Neural cell (in vitro differentiated cells): ENCODE measurements around the gene CDK8. TPM values are rescaled to one million over a fixed set of nuclear protein-coding genes. Genes with fewer than 3 reads are reported as not detected.

ENCODE experiments used
- H2AFZ ChIP-seq: fragments of 200-600, 300-800 bp; sonication (generic), shearing (Covaris generic); 2 replicates; pipeline ENCODE4 v1.6.0; 2014; ENCODE audit warnings: low read depth, mild to moderate bottlenecking, antibody characterized with exemption, low read length, moderate library complexity
- H3F3A ChIP-seq: fragments of 200-600 bp; shearing (Covaris generic); 2 replicates; pipeline ENCODE4 v1.6.1; 2016; ENCODE audit warnings: mild to moderate bottlenecking, moderate library complexity, mixed read lengths, antibody characterized with exemption, low read length; ENCODE audit not compliant: insufficient read depth, poor library complexity, severe bottlenecking
- H3K27ac ChIP-seq: fragments of 200-600, 300-800 bp; sonication (generic), shearing (Covaris generic); 2 replicates; pipeline ENCODE4 v1.5.1; 2014; ENCODE audit warnings: mild to moderate bottlenecking, low read length, moderate library complexity
- H3K27me3 ChIP-seq: fragments of 300-800, 200-600 bp; sonication (generic), shearing (Covaris generic); 2 replicates; pipeline ENCODE4 v1.6.0; 2014; ENCODE audit warnings: mild to moderate bottlenecking, low read depth, low read length, moderate library complexity; ENCODE audit not compliant: insufficient read depth
- H3K36me3 ChIP-seq: fragments of 300-800, 200-600 bp; sonication (generic), shearing (Covaris generic); 2 replicates; pipeline ENCODE4 v1.5.1; 2014; ENCODE audit warnings: mild to moderate bottlenecking, antibody characterized with exemption, low read length, moderate library complexity; ENCODE audit not compliant: insufficient read depth
- H3K4me2 ChIP-seq: fragments of 300-800, 200-600 bp; sonication (generic), shearing (Covaris generic); 2 replicates; pipeline ENCODE4 v1.6.0; 2014; ENCODE audit warnings: mild to moderate bottlenecking, low read length
- H3K4me3 ChIP-seq: fragments of 300-800, 200-600 bp; sonication (generic), shearing (Covaris generic); 2 replicates; pipeline ENCODE4 v1.5.1; 2014; ENCODE audit warnings: mild to moderate bottlenecking, low read length, moderate library complexity
- H3K79me2 ChIP-seq: fragments of 200-600 bp; shearing (Covaris generic); replicated peaks from 2 replicates; pipeline ENCODE4 v1.6.0; 2014; ENCODE audit warnings: mild to moderate bottlenecking, low read length, moderate library complexity; ENCODE audit not compliant: insufficient read depth
- H3K9ac ChIP-seq: fragments of 300-800, 200-600 bp; sonication (generic), shearing (Covaris generic); 2 replicates; pipeline ENCODE4 v1.6.1; 2016; ENCODE audit warnings: mild to moderate bottlenecking, low read length, mixed read lengths
- H3K9me2 ChIP-seq: fragments of 200-600 bp; shearing (Covaris generic); 2 replicates; pipeline ENCODE4 v1.6.1; 2016; ENCODE audit warnings: mild to moderate bottlenecking, low read length, mixed read lengths; ENCODE audit not compliant: insufficient read depth
- H3K9me3 ChIP-seq: fragments of 200-600, 300-800 bp; sonication (generic), shearing (Covaris generic); 2 replicates; pipeline ENCODE4 v1.6.1; 2016; ENCODE audit warnings: mild to moderate bottlenecking, mixed run types, low read length, moderate library complexity, mixed read lengths
- H4K20me1 ChIP-seq: fragments of 200-600 bp; shearing (Covaris generic); 2 replicates; pipeline ENCODE4 v1.6.1; 2016; ENCODE audit warnings: mild to moderate bottlenecking, mixed run types; ENCODE audit not compliant: insufficient read depth
- EP300 ChIP-seq: fragments of 450-650 bp; conservative IDR thresholded peaks from 2 replicates; pipeline ENCODE4 v1.6.1; 2014; ENCODE audit warnings: antibody characterized with exemption, mild to moderate bottlenecking, moderate library complexity; ENCODE audit not compliant: poor library complexity, severe bottlenecking
- EZH2 ChIP-seq: fragments of 200-600, 300-800 bp; shearing (Covaris generic), sonication (generic); IDR thresholded peaks from 2 replicates; pipeline ENCODE4 v1.6.1; 2014; ENCODE audit warnings: antibody characterized with exemption, low read length, borderline replicate concordance, mild to moderate bottlenecking; ENCODE audit not compliant: insufficient read depth, poor library complexity, severe bottlenecking
- MXI1 ChIP-seq: fragments of 450-650 bp; conservative IDR thresholded peaks from 2 replicates; pipeline ENCODE4 v1.6.1; 2014; ENCODE audit warnings: antibody characterized with exemption, mild to moderate bottlenecking; ENCODE audit not compliant: poor library complexity, severe bottlenecking
- POLR2AphosphoS5 ChIP-seq: IDR thresholded peaks from 2 replicates; pipeline ENCODE4 v1.6.1; 2012
- RAD21 ChIP-seq: fragments of 450-650 bp; conservative IDR thresholded peaks from 2 replicates; pipeline ENCODE4 v1.6.1; 2014; ENCODE audit warnings: antibody characterized with exemption, mild to moderate bottlenecking, moderate library complexity
- SMC3 ChIP-seq: fragments of 450-650 bp; conservative IDR thresholded peaks from 2 replicates; pipeline ENCODE4 v1.6.1; 2014; ENCODE audit warnings: antibody characterized with exemption, mild to moderate bottlenecking, moderate library complexity; ENCODE audit not compliant: poor library complexity
- TAF1 ChIP-seq: IDR thresholded peaks from 2 replicates; pipeline ENCODE4 v1.6.1; 2012; ENCODE audit warnings: low read depth
- polyA plus RNA-seq: library from polyadenylated mRNA; depleted of rRNA; stranded (reverse); fragments of >200 nt; gene quantifications from 2 replicates; pipeline ENCODE4 v1.2.3, GENCODE V29; 2014
- TF ChIP-seq, protein P1 (sequence below): fragments of 450-650 bp; IDR thresholded peaks from 2 replicates; pipeline ENCODE4 v1.5.1; 2014; ENCODE audit warnings: antibody characterized with exemption, mild to moderate bottlenecking, moderate library complexity; ENCODE audit not compliant: poor library complexity, severe bottlenecking
- TF ChIP-seq, protein P2 (sequence below): IDR thresholded peaks from 2 replicates; pipeline ENCODE4 v1.6.1; 2012; ENCODE audit warnings: borderline replicate concordance

CDK8 gene
- polyA plus RNA-seq, 1 donor from 2014 or later, result 58.9 TPM

DNA sequence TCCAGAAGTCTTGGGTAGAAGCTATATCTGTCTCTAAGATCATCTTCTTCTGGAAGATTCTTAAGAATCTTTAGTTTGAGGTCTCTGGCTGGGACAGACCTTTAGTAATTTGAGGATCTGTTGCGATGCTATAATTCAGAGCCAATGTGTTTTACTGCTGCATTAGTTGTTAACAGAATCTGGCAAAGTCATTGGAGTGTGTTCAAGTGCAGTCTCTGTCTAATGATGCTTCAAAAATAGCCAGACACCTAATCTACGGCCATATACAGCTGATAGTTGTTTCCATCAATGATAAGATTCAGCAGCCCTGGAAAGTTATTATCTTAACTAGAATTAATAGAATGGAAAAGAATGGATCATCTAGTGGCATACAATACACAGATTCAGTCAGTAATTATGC is 72.6 kb downstream of the CDK8 start:
- no peaks in the 10 kb centered on the region for H3K36me3 ChIP-seq
- H3F3A ChIP-seq, result no peaks in the 10 kb centered on the region
- no peak overlapping the region for H3K9ac ChIP-seq
- H3K4me2 ChIP-seq, result no peak overlapping the region
- TF ChIP-seq RAD21 (no peak), EP300 (no peak), TAF1 (no peak), POLR2AphosphoS5 (no peak), EZH2 (no peak), SMC3 (no peak), MXI1 (no peak)
- TF ChIP-seq, protein P1, sequence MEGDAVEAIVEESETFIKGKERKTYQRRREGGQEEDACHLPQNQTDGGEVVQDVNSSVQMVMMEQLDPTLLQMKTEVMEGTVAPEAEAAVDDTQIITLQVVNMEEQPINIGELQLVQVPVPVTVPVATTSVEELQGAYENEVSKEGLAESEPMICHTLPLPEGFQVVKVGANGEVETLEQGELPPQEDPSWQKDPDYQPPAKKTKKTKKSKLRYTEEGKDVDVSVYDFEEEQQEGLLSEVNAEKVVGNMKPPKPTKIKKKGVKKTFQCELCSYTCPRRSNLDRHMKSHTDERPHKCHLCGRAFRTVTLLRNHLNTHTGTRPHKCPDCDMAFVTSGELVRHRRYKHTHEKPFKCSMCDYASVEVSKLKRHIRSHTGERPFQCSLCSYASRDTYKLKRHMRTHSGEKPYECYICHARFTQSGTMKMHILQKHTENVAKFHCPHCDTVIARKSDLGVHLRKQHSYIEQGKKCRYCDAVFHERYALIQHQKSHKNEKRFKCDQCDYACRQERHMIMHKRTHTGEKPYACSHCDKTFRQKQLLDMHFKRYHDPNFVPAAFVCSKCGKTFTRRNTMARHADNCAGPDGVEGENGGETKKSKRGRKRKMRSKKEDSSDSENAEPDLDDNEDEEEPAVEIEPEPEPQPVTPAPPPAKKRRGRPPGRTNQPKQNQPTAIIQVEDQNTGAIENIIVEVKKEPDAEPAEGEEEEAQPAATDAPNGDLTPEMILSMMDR, result no peak
- TF ChIP-seq, protein P2, sequence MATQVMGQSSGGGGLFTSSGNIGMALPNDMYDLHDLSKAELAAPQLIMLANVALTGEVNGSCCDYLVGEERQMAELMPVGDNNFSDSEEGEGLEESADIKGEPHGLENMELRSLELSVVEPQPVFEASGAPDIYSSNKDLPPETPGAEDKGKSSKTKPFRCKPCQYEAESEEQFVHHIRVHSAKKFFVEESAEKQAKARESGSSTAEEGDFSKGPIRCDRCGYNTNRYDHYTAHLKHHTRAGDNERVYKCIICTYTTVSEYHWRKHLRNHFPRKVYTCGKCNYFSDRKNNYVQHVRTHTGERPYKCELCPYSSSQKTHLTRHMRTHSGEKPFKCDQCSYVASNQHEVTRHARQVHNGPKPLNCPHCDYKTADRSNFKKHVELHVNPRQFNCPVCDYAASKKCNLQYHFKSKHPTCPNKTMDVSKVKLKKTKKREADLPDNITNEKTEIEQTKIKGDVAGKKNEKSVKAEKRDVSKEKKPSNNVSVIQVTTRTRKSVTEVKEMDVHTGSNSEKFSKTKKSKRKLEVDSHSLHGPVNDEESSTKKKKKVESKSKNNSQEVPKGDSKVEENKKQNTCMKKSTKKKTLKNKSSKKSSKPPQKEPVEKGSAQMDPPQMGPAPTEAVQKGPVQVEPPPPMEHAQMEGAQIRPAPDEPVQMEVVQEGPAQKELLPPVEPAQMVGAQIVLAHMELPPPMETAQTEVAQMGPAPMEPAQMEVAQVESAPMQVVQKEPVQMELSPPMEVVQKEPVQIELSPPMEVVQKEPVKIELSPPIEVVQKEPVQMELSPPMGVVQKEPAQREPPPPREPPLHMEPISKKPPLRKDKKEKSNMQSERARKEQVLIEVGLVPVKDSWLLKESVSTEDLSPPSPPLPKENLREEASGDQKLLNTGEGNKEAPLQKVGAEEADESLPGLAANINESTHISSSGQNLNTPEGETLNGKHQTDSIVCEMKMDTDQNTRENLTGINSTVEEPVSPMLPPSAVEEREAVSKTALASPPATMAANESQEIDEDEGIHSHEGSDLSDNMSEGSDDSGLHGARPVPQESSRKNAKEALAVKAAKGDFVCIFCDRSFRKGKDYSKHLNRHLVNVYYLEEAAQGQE, result no peak
- no peaks in the 10 kb centered on the region for H3K27me3 ChIP-seq
- H3K4me3 ChIP-seq, result no peak overlapping the region
- H2AFZ ChIP-seq, result no peak overlapping the region
- H3K9me3 ChIP-seq, result no peaks in the 10 kb centered on the region
- no peak overlapping the region for H3K27ac ChIP-seq
- H3K9me2 ChIP-seq, result no peaks in the 10 kb centered on the region
- no peaks in the 10 kb centered on the region for H4K20me1 ChIP-seq
- H3K79me2 ChIP-seq, result peaks cover 30% of the 10 kb centered on the region

- Histone ChIP-seq H3K36me3 (no peaks in the 10 kb centered on the region), H4K20me1 (no peaks in the 10 kb centered on the region)
Observed at GRCh38 chr13:26327940-26328725, 74.2 kb downstream of the CDK8 start.

More at GRCh38 chr13:26327940-26328725, 74.2 kb downstream of the CDK8 start:
- Histone ChIP-seq H3K79me2 (peaks cover 31% of the 10 kb centered on the region), H3K9me3 (no peaks in the 10 kb centered on the region), H3K4me3 (no peak overlapping the region), H2AFZ (no peak overlapping the region), H3K27ac (no peak overlapping the region), H3K27me3 (no peaks in the 10 kb centered on the region), H3K4me2 (no peak overlapping the region), H3K9me2 (no peaks in the 10 kb centered on the region), H3K9ac (no peak overlapping the region), H3F3A (no peaks in the 10 kb centered on the region)
- TF ChIP-seq TAF1 (no peak), RAD21 (no peak), EZH2 (no peak), EP300 (no peak), POLR2AphosphoS5 (no peak), MXI1 (no peak)
- TF ChIP-seq, protein P2, result no peak
- TF ChIP-seq, protein P1, result no peak
